GM13976 (cell line): Measurements from ENCODE around the gene EDN1.

Source experiments
- DNase-seq: peaks from one replicate; pipeline ENCODE4 v3.0.0; 2012; ENCODE audit warnings: low spot score
- CTCF ChIP-seq: IDR thresholded peaks from 2 replicates; pipeline ENCODE4 v1.5.1; 2012; ENCODE audit warnings: borderline replicate concordance, mild to moderate bottlenecking; ENCODE audit not compliant: insufficient read depth; ENCODE audit errors: extremely low read depth, missing control alignments, control extremely low read depth
- in situ Hi-C: fragments of 300-500 bp; cut with MboI; formaldehyde crosslinking; loops from one replicate; pipeline ENCODE4 v1.12.0; 2022; ENCODE audit warnings: low sequenced_read_pairs, mixed read lengths, inconsistent platforms; ENCODE audit not compliant: unreplicated experiment

Gene EDN1

GRCh38 chr6:12311106-12311505 lies 20.9 kb downstream of the EDN1 start:
- TF ChIP-seq CTCF: no peak
- in situ Hi-C loops: no loop called here
- no peak for DNase-seq

GRCh38 chr6:12312736-12313135 lies 22.6 kb downstream of the EDN1 start:
- in situ Hi-C loops: no loop called here
- DNase-seq: no peak
- no peak for TF ChIP-seq CTCF

- in situ Hi-C loops: no loop called here
- no peak for DNase-seq
- no peak for TF ChIP-seq CTCF
Measured at GRCh38 chr6:12313306-12313991, 23.3 kb downstream of the EDN1 start.

- in situ Hi-C loops: no loop called here
- no peak for TF ChIP-seq CTCF
- no peak for DNase-seq
Measured at GRCh38 chr6:12313992-12314589, 23.9 kb downstream of the EDN1 start.

GRCh38 chr6:12314751-12315150 lies 24.6 kb downstream of the EDN1 start:
- DNase-seq: no peak
- TF ChIP-seq CTCF: no peak
- in situ Hi-C loops: no loop called here

- DNase-seq: no peak
- in situ Hi-C loops: no loop called here
- TF ChIP-seq CTCF: no peak
Measured at GRCh38 chr6:12315292-12316081, 25.3 kb downstream of the EDN1 start.
